C1 segment of cervical spinal cord (tissue), 14 donors: ENCODE measurements around the gene PM20D2.
"Not testable (repeated sequence)": the region's sequence is repeated elsewhere in the genome, so short reads cannot be mapped to it uniquely, and the experiment has no call there.

ENCODE experiments used
- DNase-seq, 14 donors: peaks; one replicate each; lab custom pipeline; 2025; lab: John Stamatoyannopoulos, UW

PM20D2 gene

GRCh38 chr6:89145956-89146717 lies at the start of gene PM20D2:
TSS of gene PM20D2 (plus strand) at chr6:89146055. CDS start at chr6:89146145, 90 bp downstream.
- DNase-seq = peak in 13 of 14 donors; percentile 7 to 73 (median 48)

DNA sequence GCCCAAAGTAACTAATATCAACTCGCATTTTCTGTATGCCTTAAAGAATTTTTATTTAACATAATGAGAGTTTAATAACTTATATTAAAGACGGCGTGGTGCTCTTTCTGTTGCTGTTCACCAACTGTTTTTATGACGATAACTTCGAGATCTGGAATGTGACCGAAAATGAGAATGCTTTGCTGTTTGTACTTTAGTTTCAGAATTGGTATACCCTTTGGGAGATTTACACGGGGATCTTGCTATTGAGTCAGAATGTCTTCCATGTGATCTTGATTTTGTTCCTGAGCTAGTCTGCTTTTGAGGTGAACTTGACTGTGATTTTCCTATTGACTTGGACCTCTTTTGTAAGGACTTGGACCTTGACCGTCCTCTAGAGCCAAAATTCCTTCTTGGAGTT lies 47.4 kb upstream of the PM20D2 start:
- no peak for DNase-seq

- no peak for DNase-seq
Measured at GRCh38 chr6:89100114-89100513, 45.7 kb upstream of the PM20D2 start.

DNA sequence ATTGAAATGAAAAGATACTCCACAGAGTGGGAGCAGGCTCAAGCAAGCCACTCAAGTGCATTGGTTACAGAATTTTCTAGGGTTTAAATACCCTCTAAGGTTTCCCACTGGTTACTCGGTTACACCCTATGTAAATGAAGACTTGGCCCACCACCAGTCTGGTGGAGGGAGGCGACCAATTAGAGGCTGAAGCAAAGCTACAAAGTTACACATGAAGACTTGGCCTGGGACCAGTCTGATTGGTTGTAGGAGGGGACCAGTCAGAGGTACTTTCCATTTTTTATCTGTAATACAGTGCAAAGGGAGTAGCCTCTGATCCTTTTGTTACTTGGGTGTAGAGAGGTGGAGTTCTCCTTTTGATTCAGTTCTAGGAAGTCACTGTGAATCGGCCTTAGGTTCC lies 35.6 kb upstream of the PM20D2 start:
- DNase-seq = no peak

- no peak for DNase-seq
Measured at GRCh38 chr6:89111933-89112332, 33.9 kb upstream of the PM20D2 start.

DNA sequence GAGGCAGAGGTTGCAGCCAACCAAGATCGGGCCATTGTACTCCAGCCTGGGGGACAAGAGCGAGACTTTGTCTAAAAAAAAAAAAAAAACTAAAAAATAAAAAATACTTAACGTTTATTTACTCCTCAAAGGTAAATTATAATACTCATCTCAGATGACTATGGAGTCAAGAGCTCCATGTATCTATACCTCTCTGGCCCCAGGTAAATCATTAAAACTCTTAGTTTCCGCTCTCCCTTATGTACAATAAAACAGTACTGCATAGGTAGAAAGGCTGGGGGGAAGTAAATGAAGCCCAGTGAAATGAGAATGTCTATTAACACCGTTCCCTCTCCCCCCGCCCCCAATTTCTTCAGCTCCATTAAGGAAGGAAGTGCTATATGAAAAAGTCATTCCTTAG lies 29.2 kb upstream of the PM20D2 start:
- DNase-seq = no peak

DNA sequence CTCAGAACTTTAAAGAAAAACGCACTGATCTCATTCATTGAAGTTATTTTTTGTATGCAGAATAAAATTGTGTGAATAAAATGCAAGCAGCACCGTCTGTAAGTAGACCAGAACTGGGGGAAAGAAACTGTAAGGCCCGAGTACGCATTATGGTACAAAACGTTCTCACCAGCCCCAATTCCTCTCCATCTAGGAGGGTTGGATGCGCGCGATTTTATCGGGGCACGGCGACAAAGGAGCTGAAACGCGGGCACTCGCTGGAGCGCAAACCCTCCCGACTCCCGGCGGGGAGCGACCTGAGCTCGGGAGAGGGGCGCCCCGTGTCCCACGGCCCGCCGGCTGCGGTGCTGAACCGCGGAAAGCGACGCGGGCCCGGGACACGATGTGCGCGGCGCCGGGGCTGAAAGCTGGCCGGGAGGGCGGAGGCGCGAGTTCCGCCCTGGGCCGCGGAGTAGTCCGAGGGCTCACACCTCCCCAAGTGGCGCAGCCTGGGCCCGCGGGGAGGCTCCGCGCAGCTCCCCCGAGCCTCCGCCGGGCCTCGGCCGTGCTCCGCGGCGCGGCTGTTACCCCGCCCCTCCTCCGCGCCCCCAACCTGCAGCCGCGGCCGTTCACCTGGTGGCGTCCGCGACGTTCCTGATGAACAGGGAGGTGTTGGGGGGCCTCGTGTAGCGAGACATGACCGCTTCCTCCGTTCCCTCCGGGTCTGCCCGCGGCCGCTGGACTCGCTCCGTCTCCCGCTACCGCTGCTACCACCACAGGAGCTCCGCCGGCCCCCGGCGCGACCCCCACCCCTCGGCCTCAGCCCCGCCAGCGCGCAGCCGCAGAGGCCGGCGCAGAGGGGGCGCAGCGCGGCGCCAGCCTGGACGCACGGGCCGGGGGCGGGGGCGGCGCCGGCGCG lies 28.4 kb upstream of the PM20D2 start, which contains the start of gene SRSF12:
SRSF12 (minus strand) TSS at position 861 of the 898 bp plus-strand sequence; CDS start at position 677, 184 bp downstream.
- DNase-seq = peak in 7 of 14 donors; percentile 3 to 60 (median 31)

DNA sequence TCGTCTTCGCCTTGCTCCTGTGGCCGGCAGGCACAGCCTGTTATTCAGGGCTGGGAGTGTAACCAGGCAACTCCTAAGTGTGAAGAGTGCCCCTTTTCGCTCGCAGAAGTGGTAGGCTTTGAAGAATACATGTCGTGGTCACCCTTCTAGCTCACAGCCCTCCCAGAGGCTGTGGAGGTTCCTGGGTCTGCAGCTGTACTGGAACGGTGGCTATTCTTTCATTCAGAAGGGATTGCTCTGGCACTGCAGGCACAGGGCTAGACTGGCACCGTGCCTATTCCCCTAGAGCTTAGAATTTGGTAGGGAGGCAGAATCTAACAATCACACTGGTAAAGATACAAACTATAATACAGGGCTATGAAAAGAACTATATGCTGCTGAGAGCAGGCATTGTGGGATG lies 26.9 kb upstream of the PM20D2 start:
- DNase-seq = peak in 5 of 14 donors; percentile 1 to 33 (median 7)

GRCh38 chr6:89120371-89120770 lies 25.5 kb upstream of the PM20D2 start:
- no peak for DNase-seq

GRCh38 chr6:89121934-89122333 lies 23.9 kb upstream of the PM20D2 start:
- DNase-seq = no peak

- DNase-seq = peak in 1 of 14 donors; percentile 8
Measured at GRCh38 chr6:89122625-89123024, 23.2 kb upstream of the PM20D2 start.

DNA sequence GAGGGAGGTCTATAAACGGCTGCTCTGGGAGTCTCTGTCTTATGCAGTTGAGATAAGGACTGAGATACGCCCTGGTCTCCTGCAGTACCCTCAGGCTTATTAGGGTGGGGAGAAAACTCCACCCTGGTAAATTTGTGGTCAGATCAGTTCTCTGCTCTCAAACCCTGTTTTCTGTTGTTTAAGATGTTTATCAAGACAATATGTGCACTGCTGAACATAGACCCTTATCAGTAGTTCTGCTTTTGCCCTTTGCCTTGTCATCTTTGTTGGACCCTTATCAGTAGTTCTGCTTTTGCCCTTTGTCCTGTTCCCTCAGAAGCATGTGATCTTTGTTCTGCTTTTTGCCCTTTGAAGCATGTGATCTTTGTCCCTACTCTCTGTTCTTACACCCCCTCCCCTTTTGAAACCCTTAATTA lies 17.6 kb upstream of the PM20D2 start:
- DNase-seq = not testable (repeated sequence)

GRCh38 chr6:89131599-89131998 lies 14.3 kb upstream of the PM20D2 start:
- no peak for DNase-seq

DNA sequence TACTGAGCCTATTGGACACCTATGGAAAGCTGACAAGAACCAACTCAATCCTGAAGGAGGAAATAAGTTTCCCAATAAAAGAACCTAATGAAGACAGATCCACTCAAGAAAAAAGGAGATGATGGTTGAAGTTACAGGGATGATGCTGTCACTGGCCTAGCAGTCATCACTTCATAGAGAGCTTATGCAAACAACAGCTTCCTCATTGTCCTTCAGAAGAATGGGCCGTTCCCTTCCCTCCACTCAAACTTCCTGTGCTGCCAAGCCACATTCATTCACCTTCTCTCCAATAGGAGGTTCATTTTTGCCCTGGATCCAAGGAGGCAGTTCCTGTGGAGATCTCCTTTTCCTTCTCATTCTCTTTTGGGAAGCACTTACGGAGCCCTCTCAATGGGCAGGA lies 13.8 kb upstream of the PM20D2 start:
- DNase-seq = no peak

DNA sequence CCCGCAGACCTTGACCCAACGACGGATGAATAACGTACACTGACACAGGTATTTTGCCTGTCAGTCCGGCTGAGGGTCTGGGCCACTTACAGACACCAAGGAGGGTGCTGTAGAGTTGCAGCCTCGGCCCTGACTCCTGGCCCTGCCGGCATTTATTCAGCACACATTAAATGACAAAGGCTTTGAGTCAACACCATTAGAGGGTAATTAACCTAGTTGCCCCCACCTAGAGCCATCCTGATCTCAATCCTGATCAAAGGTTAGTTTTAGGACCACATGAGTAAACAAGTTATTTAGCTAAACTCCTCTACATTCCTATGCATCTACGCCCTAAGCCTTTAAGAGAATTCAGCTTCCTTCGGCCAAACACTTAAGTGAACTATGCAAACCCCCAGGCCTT lies 11.9 kb upstream of the PM20D2 start:
- DNase-seq = no peak

GRCh38 chr6:89134723-89135122 lies 11.1 kb upstream of the PM20D2 start:
- no peak for DNase-seq

- no peak for DNase-seq
Measured at GRCh38 chr6:89138173-89138572, 7.7 kb upstream of the PM20D2 start.

- no peak for DNase-seq
Measured at GRCh38 chr6:89139509-89140346, 6.1 kb upstream of the PM20D2 start.

- no peak for DNase-seq
Measured at GRCh38 chr6:89140347-89141156, 5.3 kb upstream of the PM20D2 start.

DNA sequence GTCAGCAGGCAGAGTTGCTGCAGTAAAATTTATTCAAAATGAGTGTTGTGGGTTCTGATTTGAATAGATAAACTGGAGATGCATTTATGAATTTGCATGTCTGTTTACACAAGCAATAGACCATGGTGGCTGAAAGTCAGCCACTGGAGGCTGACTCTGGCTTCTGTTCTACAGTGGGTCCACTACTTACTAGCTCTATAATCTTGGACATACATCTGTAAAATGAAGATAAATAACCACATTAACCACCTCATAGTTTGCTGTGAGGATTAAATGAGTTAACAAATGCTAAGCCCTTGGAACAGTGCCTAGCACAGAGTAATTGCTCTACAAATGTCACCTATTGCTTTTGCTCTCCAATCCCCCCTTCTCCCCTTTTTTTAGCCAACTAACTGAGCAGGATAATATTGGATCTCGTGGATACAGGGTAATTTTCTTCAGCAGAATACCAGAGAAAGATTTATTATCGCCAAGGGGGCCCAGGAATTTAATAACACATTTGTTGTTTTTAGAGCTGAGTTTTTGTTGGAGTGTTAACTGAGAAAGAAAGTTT lies 1.4 kb upstream of the PM20D2 start:
- DNase-seq = no peak
